Measurements from ENCODE around the gene CYP46A1. TPM values are rescaled to one million over a fixed set of nuclear protein-coding genes. Genes with fewer than 3 reads are reported as not detected.
A peak's percentile ranks its signal among the peaks of the same experiment; 100 is the strongest.

CYP46A1 gene
- total RNA-seq, 4 donors from 2014 or later = 0.13 to 2.5 TPM; not detected in 2

DNA sequence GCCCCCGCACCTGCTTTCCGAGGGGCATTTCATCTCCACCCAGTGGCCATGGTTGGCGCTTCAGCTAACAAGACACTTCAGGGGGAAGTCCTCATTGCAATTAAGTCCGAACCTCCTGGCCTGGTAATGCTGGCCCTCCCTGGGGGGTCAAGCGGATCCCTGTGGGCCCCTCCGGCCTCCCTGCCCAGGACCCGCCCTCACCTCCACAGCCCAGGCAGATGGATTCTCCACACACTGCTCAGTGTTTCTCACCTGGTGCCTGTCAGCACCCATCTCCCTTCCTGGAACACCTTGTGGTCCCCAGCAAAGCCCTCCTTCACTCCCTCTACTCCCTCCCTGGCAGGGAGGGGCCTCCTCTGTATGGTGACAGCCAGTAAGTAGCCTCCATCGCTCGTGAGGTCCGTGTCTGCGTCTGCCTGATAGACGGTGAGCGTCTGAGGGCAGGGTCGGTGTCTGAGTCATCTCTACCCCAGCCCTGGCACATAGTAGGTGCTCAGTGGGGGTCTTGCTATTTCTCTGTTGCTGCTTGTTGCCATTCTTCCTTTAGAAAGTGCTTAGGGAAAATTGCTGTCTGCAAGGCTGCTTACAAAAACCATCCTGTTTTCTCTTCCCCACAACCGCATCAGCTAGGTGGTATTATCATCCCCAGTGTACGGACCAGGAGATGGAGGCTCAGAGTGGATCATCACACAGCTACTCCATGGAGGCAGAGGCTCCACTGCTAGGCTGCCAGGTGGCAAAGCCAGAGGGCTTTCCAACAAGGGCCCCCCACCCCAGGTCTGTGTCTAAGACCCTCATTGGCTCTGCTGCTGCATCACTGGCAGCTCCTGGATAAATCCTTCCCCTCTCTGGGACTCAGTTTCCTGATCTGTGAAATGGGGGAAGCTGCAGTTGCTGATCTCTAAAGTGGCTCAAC is 69.4 kb downstream of the CYP46A1 start:
- TF ChIP-seq POLR2A (IDR thresholded peaks at IDR 0.05) = no peak
- TF ChIP-seq, protein P1, sequence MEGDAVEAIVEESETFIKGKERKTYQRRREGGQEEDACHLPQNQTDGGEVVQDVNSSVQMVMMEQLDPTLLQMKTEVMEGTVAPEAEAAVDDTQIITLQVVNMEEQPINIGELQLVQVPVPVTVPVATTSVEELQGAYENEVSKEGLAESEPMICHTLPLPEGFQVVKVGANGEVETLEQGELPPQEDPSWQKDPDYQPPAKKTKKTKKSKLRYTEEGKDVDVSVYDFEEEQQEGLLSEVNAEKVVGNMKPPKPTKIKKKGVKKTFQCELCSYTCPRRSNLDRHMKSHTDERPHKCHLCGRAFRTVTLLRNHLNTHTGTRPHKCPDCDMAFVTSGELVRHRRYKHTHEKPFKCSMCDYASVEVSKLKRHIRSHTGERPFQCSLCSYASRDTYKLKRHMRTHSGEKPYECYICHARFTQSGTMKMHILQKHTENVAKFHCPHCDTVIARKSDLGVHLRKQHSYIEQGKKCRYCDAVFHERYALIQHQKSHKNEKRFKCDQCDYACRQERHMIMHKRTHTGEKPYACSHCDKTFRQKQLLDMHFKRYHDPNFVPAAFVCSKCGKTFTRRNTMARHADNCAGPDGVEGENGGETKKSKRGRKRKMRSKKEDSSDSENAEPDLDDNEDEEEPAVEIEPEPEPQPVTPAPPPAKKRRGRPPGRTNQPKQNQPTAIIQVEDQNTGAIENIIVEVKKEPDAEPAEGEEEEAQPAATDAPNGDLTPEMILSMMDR (IDR thresholded peaks at IDR 0.05) = no peak
- DNase-seq = peak in 1 of 3 donors; percentile 34
- Histone ChIP-seq H3K9me3 (no peaks in the 10 kb centered on the region), H3K27me3 (no peaks in the 10 kb centered on the region), H3K27ac (peak overlapping the region in 2 of 4 donors; percentile 19 to 76), H3K36me3 (no peaks in the 10 kb centered on the region), H3K4me3 (no peak overlapping the region), H3K4me1 (peaks cover 0 to 55% (median 2%) of the 10 kb centered on the region in 4 donors)

GRCh38 chr14:99754141-99755067 is 70.3 kb downstream of the CYP46A1 start:
- peaks cover 0 to 60% (median 2%) of the 10 kb centered on the region in 4 donors for H3K4me1 ChIP-seq
- H3K36me3 ChIP-seq = no peaks in the 10 kb centered on the region
- no peaks in the 10 kb centered on the region for H3K27me3 ChIP-seq
- peak overlapping the region in 1 of 4 donors; percentile 76 for H3K27ac ChIP-seq
- no peak overlapping the region for H3K4me3 ChIP-seq
- H3K9me3 ChIP-seq = no peaks in the 10 kb centered on the region
- TF ChIP-seq, protein P1 (IDR thresholded peaks at IDR 0.05) = no peak
- no peak for TF ChIP-seq POLR2A (IDR thresholded peaks at IDR 0.05)
- DNase-seq = peak in 1 of 3 donors; percentile 31

- Histone ChIP-seq H3K9me3 (no peaks in the 10 kb centered on the region), H3K36me3 (no peaks in the 10 kb centered on the region), H3K4me3 (no peak overlapping the region), H3K4me1 (peaks cover 0 to 54% (median 2%) of the 10 kb centered on the region in 4 donors), H3K27ac (peak overlapping the region in 1 of 4 donors; percentile 76), H3K27me3 (no peaks in the 10 kb centered on the region)
- DNase-seq = peak in 1 of 3 donors; percentile 15
- TF ChIP-seq POLR2A (IDR thresholded peaks at IDR 0.05) = no peak
- TF ChIP-seq, protein P1 (IDR thresholded peaks at IDR 0.05) = no peak
These were observed 70.9 kb downstream of the CYP46A1 start for GRCh38 chr14:99755068-99755405.

GRCh38 chr14:99755629-99756603 is 71.8 kb downstream of the CYP46A1 start:
- no peak for TF ChIP-seq POLR2A (IDR thresholded peaks at IDR 0.05)
- TF ChIP-seq, protein P1 (IDR thresholded peaks at IDR 0.05) = no peak
- Histone ChIP-seq H3K9me3 (no peaks in the 10 kb centered on the region), H3K4me3 (no peak overlapping the region), H3K36me3 (no peaks in the 10 kb centered on the region), H3K27me3 (no peaks in the 10 kb centered on the region), H3K27ac (peak overlapping the region in 2 of 4 donors; percentile 41 to 76), H3K4me1 (peaks cover 0 to 52% (median 2%) of the 10 kb centered on the region in 4 donors)
- DNase-seq = peak; percentile 28 to 80 (median 58)

Measured in Peyer's patch (tissue), 4 donors.